ENCODE measurements around the gene CORO1C.

GRCh38 chr12:108629151-108629550 lies 102.2 kb downstream of the CORO1C start:
- TF ChIP-seq POLR2A (IDR thresholded peaks at IDR 0.05): no peak
- no peak for TF ChIP-seq CTCF (IDR thresholded peaks at IDR 0.05)

Measured in right lobe of liver (tissue), 4 donors.